ENCODE results near the gene G3BP1. TPM values are rescaled to one million over a fixed set of nuclear protein-coding genes. Genes with fewer than 3 reads are reported as not detected.
"Not testable (repeated sequence)": the region's sequence is repeated elsewhere in the genome, so short reads cannot be mapped to it uniquely, and the experiment has no call there.

G3BP1 gene
- total and polyA plus RNA-seq, 2 experiments from 2014 or later = 134 to 189 TPM

- TF ChIP-seq EZH2 (IDR thresholded peaks at IDR 0.05; ENCODE audit: insufficient read depth, poor library complexity, severe bottlenecking) (no peak), EZH2phosphoT487 (IDR thresholded peaks at IDR 0.05; ENCODE audit: insufficient read depth, low read depth) (no peak)
- DNase-seq = no peak
- no peak overlapping the region for H3K4me3 ChIP-seq
- no peak overlapping the region for H2AFZ ChIP-seq
- no peaks in the 10 kb centered on the region for H4K20me1 ChIP-seq (ENCODE audit: insufficient read depth)
- H3F3A ChIP-seq (ENCODE audit: insufficient read depth) = no peaks in the 10 kb centered on the region
- H3K9ac ChIP-seq = no peak overlapping the region
- H3K27me3 ChIP-seq (replicated peaks; ENCODE audit: insufficient read depth) = no peaks in the 10 kb centered on the region
- no peaks in the 10 kb centered on the region for H3K9me3 ChIP-seq (ENCODE audit: low read depth)
- H3K27ac ChIP-seq = no peak overlapping the region
- H3K4me1 ChIP-seq (ENCODE audit: insufficient read depth) = no peaks in the 10 kb centered on the region
- H3K9me2 ChIP-seq (ENCODE audit: insufficient read depth) = no peaks in the 10 kb centered on the region; the same call in 1 of the 2 replicates
- H3K36me3 ChIP-seq (ENCODE audit: low read depth) = no peaks in the 10 kb centered on the region
- no peak overlapping the region for H3K4me2 ChIP-seq (ENCODE audit: unreplicated experiment)
- in situ Hi-C loops (cut with MboI) = no loop called here
- no peaks in the 10 kb centered on the region for H3K79me2 ChIP-seq (ENCODE audit: insufficient read depth)
Observed at GRCh38 chr5:151846765-151847164, 75.0 kb downstream of the G3BP1 start.

GRCh38 chr5:151847871-151848270, 76.1 kb downstream of the G3BP1 start:
- Histone ChIP-seq H3K9ac (no peak overlapping the region), H3K27me3 (replicated peaks; ENCODE audit: insufficient read depth) (no peaks in the 10 kb centered on the region), H3K4me2 (ENCODE audit: unreplicated experiment) (no peak overlapping the region), H3K9me2 (ENCODE audit: insufficient read depth) (no peaks in the 10 kb centered on the region), H3K4me3 (no peak overlapping the region), H3F3A (ENCODE audit: insufficient read depth) (no peaks in the 10 kb centered on the region), H3K27ac (no peak overlapping the region), H3K36me3 (ENCODE audit: low read depth) (no peaks in the 10 kb centered on the region), H3K4me1 (ENCODE audit: insufficient read depth) (no peaks in the 10 kb centered on the region), H4K20me1 (ENCODE audit: insufficient read depth) (no peaks in the 10 kb centered on the region), H3K9me3 (ENCODE audit: low read depth) (no peaks in the 10 kb centered on the region), H3K79me2 (ENCODE audit: insufficient read depth) (no peaks in the 10 kb centered on the region), H2AFZ (no peak overlapping the region)
- in situ Hi-C loops (cut with MboI) = no loop called here
- no peak for DNase-seq
- TF ChIP-seq EZH2phosphoT487 (IDR thresholded peaks at IDR 0.05; ENCODE audit: insufficient read depth, low read depth) (no peak), EZH2 (IDR thresholded peaks at IDR 0.05; ENCODE audit: insufficient read depth, poor library complexity, severe bottlenecking) (no peak)
- WGBS, 2 experiments (ENCODE audit: low coverage in 1 of 2, low lambda C conversion rate in 2 of 2, missing lambda C conversion rate in 2 of 2) = 29 to 71% methylated on average over 1 of the region's 1 CpG

- Histone ChIP-seq H3K4me1 (ENCODE audit: insufficient read depth) (no peaks in the 10 kb centered on the region), H3K79me2 (ENCODE audit: insufficient read depth) (no peaks in the 10 kb centered on the region), H3K4me3 (no peak overlapping the region), H3K36me3 (ENCODE audit: low read depth) (no peaks in the 10 kb centered on the region), H3F3A (ENCODE audit: insufficient read depth) (no peaks in the 10 kb centered on the region), H4K20me1 (ENCODE audit: insufficient read depth) (no peaks in the 10 kb centered on the region), H3K27me3 (replicated peaks; ENCODE audit: insufficient read depth) (no peaks in the 10 kb centered on the region), H3K9me3 (ENCODE audit: low read depth) (no peaks in the 10 kb centered on the region), H3K9ac (no peak overlapping the region), H3K9me2 (ENCODE audit: insufficient read depth) (no peaks in the 10 kb centered on the region), H3K27ac (no peak overlapping the region), H3K4me2 (ENCODE audit: unreplicated experiment) (no peak overlapping the region), H2AFZ (no peak overlapping the region)
- DNase-seq = no peak
- TF ChIP-seq EZH2phosphoT487 (IDR thresholded peaks at IDR 0.05; ENCODE audit: insufficient read depth, low read depth) (no peak), EZH2 (IDR thresholded peaks at IDR 0.05; ENCODE audit: insufficient read depth, poor library complexity, severe bottlenecking) (no peak)
- WGBS, 2 experiments (ENCODE audit: low coverage in 1 of 2, low lambda C conversion rate in 2 of 2, missing lambda C conversion rate in 2 of 2) = 32 to 42% methylated on average over 4 of the region's 4 CpGs
- in situ Hi-C loops (cut with MboI) = no loop called here
Observed at GRCh38 chr5:151855701-151856100, 83.9 kb downstream of the G3BP1 start.

DNA sequence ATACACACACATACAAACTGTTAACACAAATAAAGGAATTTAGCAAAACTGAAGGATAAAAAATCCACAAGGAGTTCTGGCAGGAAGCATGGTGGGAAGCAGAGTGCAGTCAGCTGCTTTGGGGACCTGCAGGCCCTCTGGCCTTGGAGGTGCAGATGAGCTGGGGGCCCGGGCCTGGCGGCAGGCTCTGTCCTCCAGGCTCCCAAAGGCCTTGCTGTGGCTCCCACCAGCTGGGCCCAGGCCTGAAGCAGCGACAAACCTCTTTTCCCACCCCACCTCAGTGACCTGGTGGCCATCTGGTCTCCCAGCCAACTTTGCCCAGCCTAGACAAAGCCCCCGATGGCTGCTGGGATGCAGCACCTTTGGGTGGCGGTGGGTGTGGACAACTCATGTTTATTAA, 85.1 kb downstream of the G3BP1 start:
- Histone ChIP-seq H3K9me3 (ENCODE audit: low read depth) (no peaks in the 10 kb centered on the region), H3K36me3 (ENCODE audit: low read depth) (no peaks in the 10 kb centered on the region), H3K4me2 (ENCODE audit: unreplicated experiment) (no peak overlapping the region), H2AFZ (no peak overlapping the region), H3K9me2 (ENCODE audit: insufficient read depth) (no peaks in the 10 kb centered on the region), H3K4me3 (no peak overlapping the region), H3K27me3 (replicated peaks; ENCODE audit: insufficient read depth) (no peaks in the 10 kb centered on the region), H3K27ac (no peak overlapping the region), H3K9ac (no peak overlapping the region), H3K79me2 (ENCODE audit: insufficient read depth) (no peaks in the 10 kb centered on the region), H3F3A (ENCODE audit: insufficient read depth) (no peaks in the 10 kb centered on the region), H4K20me1 (ENCODE audit: insufficient read depth) (no peaks in the 10 kb centered on the region), H3K4me1 (ENCODE audit: insufficient read depth) (no peaks in the 10 kb centered on the region)
- WGBS, 2 experiments (ENCODE audit: low coverage in 1 of 2, low lambda C conversion rate in 2 of 2, missing lambda C conversion rate in 2 of 2) = 25 to 33% methylated on average over 5 of the region's 5 CpGs
- in situ Hi-C loops (cut with MboI) = no loop called here
- no peak for DNase-seq
- TF ChIP-seq EZH2 (IDR thresholded peaks at IDR 0.05; ENCODE audit: insufficient read depth, poor library complexity, severe bottlenecking) (no peak), EZH2phosphoT487 (IDR thresholded peaks at IDR 0.05; ENCODE audit: insufficient read depth, low read depth) (no peak)

DNA sequence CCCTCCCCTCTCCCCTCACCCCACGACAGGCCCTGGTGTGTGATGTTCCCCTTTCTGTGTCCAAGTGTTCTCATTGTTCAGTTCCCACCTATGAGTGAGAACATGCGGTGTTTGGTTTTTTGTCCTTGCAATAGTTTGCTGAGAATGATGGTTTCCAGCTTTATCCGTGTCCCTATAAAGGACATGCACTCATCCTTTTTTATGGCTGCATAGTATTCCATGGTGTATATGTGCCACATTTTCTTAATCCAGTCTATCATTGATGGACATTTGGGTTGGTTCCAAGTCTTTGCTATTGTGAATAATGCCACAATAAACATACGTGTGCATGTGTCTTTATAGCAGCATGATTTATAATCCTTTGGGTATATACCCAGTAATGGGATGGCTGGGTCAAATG, 89.1 kb downstream of the G3BP1 start:
- H3K27ac ChIP-seq; H3F3A ChIP-seq (ENCODE audit: insufficient read depth); DNase-seq; in situ Hi-C loops (cut with MboI); H4K20me1 ChIP-seq (ENCODE audit: insufficient read depth); H3K9me3 ChIP-seq (ENCODE audit: low read depth); H3K79me2 ChIP-seq (ENCODE audit: insufficient read depth); H3K36me3 ChIP-seq (ENCODE audit: low read depth); H3K9me2 ChIP-seq (ENCODE audit: insufficient read depth); H3K9ac ChIP-seq; H3K4me2 ChIP-seq (ENCODE audit: unreplicated experiment); H2AFZ ChIP-seq; H3K4me3 ChIP-seq; H3K27me3 ChIP-seq (replicated peaks; ENCODE audit: insufficient read depth); H3K4me1 ChIP-seq (ENCODE audit: insufficient read depth): not testable (repeated sequence)
- 46 to 48% methylated on average over 4 of the region's 4 CpGs for WGBS, 2 experiments (ENCODE audit: low coverage in 1 of 2, low lambda C conversion rate in 2 of 2, missing lambda C conversion rate in 2 of 2)

Other genes with a start within 250 kb of the G3BP1 start
- gene FAT2, start 180.6 kb upstream of the G3BP1 start, total RNA-seq (2014; rRNA removed; shearing (Covaris generic)) = not detected in 2 replicates
- not detected in 2 replicates for gene FAT2, start 180.6 kb upstream of the G3BP1 start, polyA plus RNA-seq (2016; fragmentation: Nextera tagmentation; extraction: Ambion mirVana)
- gene SPARC, start 85.0 kb upstream of the G3BP1 start, total RNA-seq (2014; rRNA removed; shearing (Covaris generic)) = 5,563 and 6,520 TPM in 2 replicates
- 20,092 and 20,398 TPM in 2 replicates for gene SPARC, start 85.0 kb upstream of the G3BP1 start, polyA plus RNA-seq (2016; fragmentation: Nextera tagmentation; extraction: Ambion mirVana)
- 52.2 and 126 TPM in 2 replicates for gene ATOX1, start 13.3 kb upstream of the G3BP1 start, total RNA-seq (2014; rRNA removed; shearing (Covaris generic))
- 278 and 296 TPM in 2 replicates for gene ATOX1, start 13.3 kb upstream of the G3BP1 start, polyA plus RNA-seq (2016; fragmentation: Nextera tagmentation; extraction: Ambion mirVana)
- gene GLRA1, start 152.9 kb downstream of the G3BP1 start, total RNA-seq (2014; rRNA removed; shearing (Covaris generic)) = not detected in 2 replicates
- not detected in 2 replicates for gene GLRA1, start 152.9 kb downstream of the G3BP1 start, polyA plus RNA-seq (2016; fragmentation: Nextera tagmentation; extraction: Ambion mirVana)

Measured in GM23248 (cell line).